Bronchial epithelial cell (primary cell): ENCODE results near the gene CELSR1. TPM values are rescaled to one million over a fixed set of nuclear protein-coding genes. Genes with fewer than 3 reads are reported as not detected.

Experiments
- DNase-seq: peaks from one replicate; pipeline ENCODE4 v3.0.0-alpha.2; 2010; ENCODE audit warnings: low read depth
- FAIRE-seq: peaks from 2 replicates; lab custom pipeline; 2011; peaks lifted over from hg19 to GRCh38; lab: Jason Lieb, UNC
- H3K27me3 ChIP-seq: 2 replicates; pipeline ENCODE4 v1.5.1; 2011; ENCODE audit warnings: low read length; ENCODE audit not compliant: control insufficient read depth, insufficient read depth
- H3K36me3 ChIP-seq: 2 replicates; pipeline ENCODE4 v1.5.1; 2011; ENCODE audit warnings: low read length; ENCODE audit not compliant: control insufficient read depth, insufficient read depth
- H3K4me3 ChIP-seq: 2 replicates; pipeline ENCODE4 v1.5.1; 2011; ENCODE audit warnings: mild to moderate bottlenecking, low read depth, low read length, control low read depth
- total RNA-seq: library from RNA; depleted of rRNA; stranded (reverse); fragments of >200 nt; gene quantifications from 2 replicates; pipeline ENCODE4 v1.2.1, GENCODE V29; 2014
- TF ChIP-seq, protein P1 (sequence below): IDR thresholded peaks from 2 replicates; pipeline ENCODE4 v1.5.1; 2011; ENCODE audit warnings: mild to moderate bottlenecking, moderate library complexity, low read length, control low read depth, inconsistent platforms; ENCODE audit not compliant: insufficient read depth, severe bottlenecking

CELSR1 gene
- total RNA-seq, 1 donor from 2014 or later, result 39.0 TPM

DNA sequence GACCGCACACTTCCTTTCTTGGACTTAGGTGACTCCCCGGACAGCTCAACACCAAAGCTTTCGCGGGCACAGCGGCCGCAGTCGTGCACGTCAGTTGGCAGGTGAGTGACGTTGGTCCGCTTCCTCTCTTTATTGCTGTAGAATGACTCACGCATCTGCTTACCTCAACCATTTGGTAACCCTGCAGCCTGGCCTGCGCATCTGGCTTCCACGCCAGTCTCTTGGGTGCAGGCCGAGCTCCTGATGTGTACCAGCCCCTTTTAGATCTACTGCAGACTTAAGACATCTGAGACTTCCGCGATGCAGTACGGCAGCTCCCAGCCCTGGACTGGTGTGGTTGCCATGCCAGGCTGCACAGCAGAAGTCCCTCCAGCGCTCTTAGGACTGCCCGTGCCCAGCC lies 214.3 kb downstream of the CELSR1 start:
- no peak for DNase-seq
- TF ChIP-seq, protein P1, sequence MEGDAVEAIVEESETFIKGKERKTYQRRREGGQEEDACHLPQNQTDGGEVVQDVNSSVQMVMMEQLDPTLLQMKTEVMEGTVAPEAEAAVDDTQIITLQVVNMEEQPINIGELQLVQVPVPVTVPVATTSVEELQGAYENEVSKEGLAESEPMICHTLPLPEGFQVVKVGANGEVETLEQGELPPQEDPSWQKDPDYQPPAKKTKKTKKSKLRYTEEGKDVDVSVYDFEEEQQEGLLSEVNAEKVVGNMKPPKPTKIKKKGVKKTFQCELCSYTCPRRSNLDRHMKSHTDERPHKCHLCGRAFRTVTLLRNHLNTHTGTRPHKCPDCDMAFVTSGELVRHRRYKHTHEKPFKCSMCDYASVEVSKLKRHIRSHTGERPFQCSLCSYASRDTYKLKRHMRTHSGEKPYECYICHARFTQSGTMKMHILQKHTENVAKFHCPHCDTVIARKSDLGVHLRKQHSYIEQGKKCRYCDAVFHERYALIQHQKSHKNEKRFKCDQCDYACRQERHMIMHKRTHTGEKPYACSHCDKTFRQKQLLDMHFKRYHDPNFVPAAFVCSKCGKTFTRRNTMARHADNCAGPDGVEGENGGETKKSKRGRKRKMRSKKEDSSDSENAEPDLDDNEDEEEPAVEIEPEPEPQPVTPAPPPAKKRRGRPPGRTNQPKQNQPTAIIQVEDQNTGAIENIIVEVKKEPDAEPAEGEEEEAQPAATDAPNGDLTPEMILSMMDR, result no peak
- FAIRE-seq, result no peak

DNA sequence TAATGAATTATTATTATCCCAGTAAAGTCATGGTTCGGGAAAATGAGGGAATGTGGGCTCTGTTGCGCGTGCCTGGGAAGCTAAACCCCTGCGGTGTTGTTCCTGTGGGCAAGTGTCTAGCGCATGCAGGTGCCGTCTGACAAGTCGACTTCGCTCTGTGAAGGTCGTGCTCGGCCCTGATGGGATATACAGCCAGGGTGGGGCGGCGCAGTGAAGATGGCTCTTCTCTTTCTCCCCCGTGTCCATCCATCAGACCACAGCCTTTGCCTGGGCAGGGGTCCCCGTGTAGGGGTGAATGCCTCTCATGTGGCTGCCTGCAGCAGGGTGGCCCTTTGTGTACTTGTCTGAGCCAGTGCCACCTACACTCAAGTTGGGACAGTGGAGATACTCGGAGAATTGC lies 214.7 kb downstream of the CELSR1 start:
- Histone ChIP-seq H3K4me3 (no peak overlapping the region), H3K36me3 (peaks cover 11% of the 10 kb centered on the region), H3K27me3 (no peaks in the 10 kb centered on the region)
- TF ChIP-seq, protein P1, result no peak
- FAIRE-seq (no peak), DNase-seq (no peak)

More for the DNA sequence above, 214.3 kb downstream of the CELSR1 start:
- H3K36me3 ChIP-seq, result peaks cover 11% of the 10 kb centered on the region
- no peaks in the 10 kb centered on the region for H3K27me3 ChIP-seq
- no peak overlapping the region for H3K4me3 ChIP-seq

DNA sequence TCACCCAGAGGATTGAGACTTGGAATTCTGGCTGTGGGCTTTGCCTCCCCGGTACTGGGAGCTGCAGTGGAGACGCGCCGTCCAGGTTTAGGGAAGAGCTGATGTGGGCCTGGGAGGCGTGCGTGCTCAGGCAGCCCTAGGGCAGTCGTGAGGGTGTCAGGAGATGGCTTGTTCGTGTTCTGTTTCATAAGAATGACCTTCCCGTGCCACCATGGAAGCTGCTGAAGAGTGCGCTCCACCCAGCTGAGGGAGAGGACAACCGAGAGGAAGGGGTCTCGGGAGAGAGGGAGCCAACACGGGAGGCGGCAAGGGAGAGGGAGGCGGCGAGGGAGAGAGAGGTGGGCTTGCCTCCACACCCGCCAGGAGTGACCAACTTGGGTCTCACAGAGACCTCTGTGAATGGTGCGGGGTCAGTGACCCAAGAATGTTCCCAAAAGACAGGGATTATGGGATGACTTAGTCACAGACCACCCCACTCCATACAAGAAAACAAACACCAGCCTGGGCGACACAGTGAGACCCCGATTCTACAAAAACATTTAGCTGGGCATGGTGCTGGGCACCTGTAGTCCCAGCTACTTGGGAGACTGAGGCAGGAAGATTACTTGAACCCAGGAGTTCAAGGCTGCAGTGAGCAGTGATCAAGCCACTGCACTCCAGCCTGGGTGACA lies 216.6 kb downstream of the CELSR1 start:
- FAIRE-seq, result no peak
- H3K4me3 ChIP-seq, result no peak overlapping the region
- no peaks in the 10 kb centered on the region for H3K27me3 ChIP-seq
- DNase-seq, result no peak
- TF ChIP-seq, protein P1, result no peak
- H3K36me3 ChIP-seq, result peaks cover 11% of the 10 kb centered on the region

DNA sequence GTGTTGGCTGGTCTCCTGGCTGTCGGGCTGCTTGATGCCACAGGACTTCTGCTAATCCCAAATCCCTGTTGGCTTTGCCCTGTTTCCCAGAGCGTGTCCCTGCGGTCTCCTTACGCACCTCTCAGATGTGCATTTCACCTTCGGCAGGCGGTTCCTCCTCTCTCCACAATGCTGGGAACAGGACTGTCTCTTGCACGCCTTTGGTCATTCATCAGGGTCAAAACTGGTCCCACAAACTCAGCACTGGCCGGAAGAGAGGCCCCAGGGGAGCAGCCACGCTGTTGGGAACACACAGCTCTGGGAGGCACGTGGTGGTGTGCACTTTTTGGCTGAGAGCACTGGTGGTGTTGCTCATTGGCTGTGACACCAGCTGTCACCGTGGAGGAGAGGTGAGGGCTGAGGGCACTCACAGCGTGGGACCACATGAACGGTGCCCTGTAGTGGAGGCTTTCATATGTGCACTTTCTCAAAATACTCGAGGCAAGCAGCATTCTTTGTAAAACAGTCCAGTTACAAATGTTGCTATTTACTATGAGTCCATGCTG lies 217.2 kb downstream of the CELSR1 start:
- Histone ChIP-seq H3K4me3 (no peak overlapping the region), H3K36me3 (peaks cover 9% of the 10 kb centered on the region), H3K27me3 (no peaks in the 10 kb centered on the region)
- TF ChIP-seq, protein P1, result no peak
- DNase-seq (no peak), FAIRE-seq (no peak)

DNA sequence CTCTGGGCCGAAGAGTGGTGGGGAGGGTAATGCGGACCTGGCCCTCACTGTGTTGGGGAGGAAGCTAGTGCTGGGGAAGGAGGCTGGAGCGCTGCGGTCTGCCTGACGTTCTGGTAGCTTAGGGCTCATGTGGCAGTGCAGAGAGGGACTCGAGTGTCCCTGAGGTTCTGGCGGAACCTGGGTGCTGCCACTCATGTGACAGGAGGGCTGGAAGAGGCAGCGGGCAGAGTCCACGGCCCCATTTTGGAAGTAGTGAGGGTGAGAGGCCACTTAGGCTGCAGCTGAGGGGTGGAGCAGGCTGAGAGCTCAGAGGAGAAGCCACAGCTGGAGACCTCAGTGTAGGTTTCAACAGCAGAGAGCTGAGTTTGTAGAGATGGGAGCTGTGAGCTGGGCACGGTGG lies 218.1 kb downstream of the CELSR1 start:
- H3K4me3 ChIP-seq, result no peak overlapping the region
- DNase-seq (no peak), FAIRE-seq (no peak)
- H3K27me3 ChIP-seq, result no peaks in the 10 kb centered on the region
- H3K36me3 ChIP-seq, result peaks cover 9% of the 10 kb centered on the region
- TF ChIP-seq, protein P1, result no peak
